Measurements from ENCODE around the gene DPP7. TPM values are rescaled to one million over a fixed set of nuclear protein-coding genes. Genes with fewer than 3 reads are reported as not detected.

DPP7 gene
- total RNA-seq (2021; fragmentation: NEBNext Ultra II Directional; extraction: Animal tissue kit (Norgen Biotek cat#: 25700)) (21.2 and 21.5 TPM in 2 replicates), polyA plus RNA-seq (2011; rRNA removed) (26.8 and 34.7 TPM in 2 replicates), polyA minus RNA-seq (2011; rRNA and poly(A)+ RNA removed) (2.4 and 6.1 TPM in 2 replicates)
- 24.1 TPM for polyA plus RNA-seq (2011; cell fraction: cytosol; rRNA removed)
- 125 TPM for polyA plus RNA-seq (2011; cell fraction: nucleus; rRNA removed)
- 11.3 to 28.6 TPM (median 18.7 TPM) in 4 replicates for polyA plus RNA-seq (2012, experiment 1 of 2)
- 8.7 TPM for polyA plus RNA-seq (2012, experiment 2 of 2)
- 28.6 TPM for polyA plus RNA-seq (2013, experiment 1 of 2)
- 28.2 TPM for polyA plus RNA-seq (2013, experiment 2 of 2)
- 11.8 TPM for polyA minus RNA-seq (2011; cell fraction: cytosol; rRNA and poly(A)+ RNA removed)
- 10.2 TPM for polyA minus RNA-seq (2011; cell fraction: nucleus; rRNA and poly(A)+ RNA removed)
- long read RNA-seq, experiment 1, partial matches to known transcripts: 8 of 15 reads
- long read RNA-seq, experiment 1, other reads (novel, unspliced or antisense): 6 of 15 reads
- long read RNA-seq, experiment 2, partial matches to known transcripts: 2 of 2 reads
- long read RNA-seq, experiment 2, other reads (novel, unspliced or antisense): 0 of 2 reads

GRCh38 chr9:137114613-137115393 is at the start of gene DPP7:
DPP7 (minus strand) TSS chr9:137114733; CDS start chr9:137114713, 20 bp downstream.
- H2BK15ac ChIP-seq (ENCODE audit: low read length): no peak within 1 kb of the TSS
- no peak within 1 kb of the TSS for H3K56ac ChIP-seq (replicated peaks; ENCODE audit: insufficient read length, low read depth, low read length)
- H3K14ac ChIP-seq (ENCODE audit: insufficient read length): no peak within 1 kb of the TSS
- no peak within 1 kb of the TSS for H2BK20ac ChIP-seq (ENCODE audit: low read length)
- H3K36me3 ChIP-seq (ENCODE audit: control insufficient read depth in 2 of 4, insufficient read depth in 4 of 4, low read length in 3 of 4): no peaks in the 10 kb centered on the region
- no peaks in the 10 kb centered on the region for H3K79me2 ChIP-seq (ENCODE audit: control insufficient read depth in 1 of 2, insufficient read depth in 2 of 2, low read length in 2 of 2)
- FAIRE-seq (no peak), DNase-seq (ENCODE audit: low read depth in 1 of 2, low spot score in 2 of 2) (peak in 1 of 2 experiments; percentile 69)
- peaks cover 3% of the 10 kb centered on the region; the same call in 1 of the 2 replicates for H3K23me2 ChIP-seq (ENCODE audit: low read depth, low read length)
- no peak within 1 kb of the TSS for H3K4ac ChIP-seq (replicated peaks; ENCODE audit: insufficient read length, low read depth, low read length)
- no peak within 1 kb of the TSS for H2BK120ac ChIP-seq (replicated peaks; ENCODE audit: low read depth, low read length)
- H3K4me1 ChIP-seq (replicated peaks in 1 of 4; ENCODE audit: control insufficient read depth in 3 of 4, insufficient read depth in 4 of 4, low read length in 3 of 4): peaks cover 0 to 7% (median under 1%) of the 10 kb centered on the region in 4 experiments; a peak in 3 of 7 replicates
- no peaks in the 10 kb centered on the region for H3K9me3 ChIP-seq (ENCODE audit: insufficient read depth in 2 of 2, low read depth in 1 of 2, low read length in 1 of 2)
- no peak within 1 kb of the TSS for H4K5ac ChIP-seq (ENCODE audit: insufficient read length, low read depth, low read length)
- CTCF ChIA-PET (ENCODE audit: partially characterized antibody): interaction anchor here (0.8 to 1.8 kb wide), 11 partner anchors 23 to 112 kb away, joined by 3 to 6 read pairs (median 4); partner anchors contain the start of genes LRRC26, MAN1B1 and RNF224
- no peak within 1 kb of the TSS for H2BK12ac ChIP-seq (ENCODE audit: low read depth, low read length)
- H4K20me1 ChIP-seq (replicated peaks in 1 of 2; ENCODE audit: control insufficient read depth in 1 of 2, insufficient read depth in 2 of 2, low read length in 2 of 2): peaks cover 0 to 4% of the 10 kb centered on the region in 2 experiments
- no peak within 1 kb of the TSS for H3K9ac ChIP-seq (replicated peaks in 1 of 4; ENCODE audit: extremely low read depth in 1 of 4, low read depth in 3 of 4, low read length in 3 of 4)
- H3K79me1 ChIP-seq (ENCODE audit: low read depth, low read length): no peaks in the 10 kb centered on the region
- no peak within 1 kb of the TSS for H3K27ac ChIP-seq (ENCODE audit: low read depth, low read length)
- no peak within 1 kb of the TSS for H2BK5ac ChIP-seq (ENCODE audit: low read depth, low read length)
- H2AFZ ChIP-seq (ENCODE audit: low read length): no peak within 1 kb of the TSS
- WGBS, 2 experiments (ENCODE audit: extremely low coverage in 1 of 2, insufficient coverage in 1 of 2, insufficient read length in 1 of 2, insufficient replicate concordance in 2 of 2, low coverage in 1 of 2, low lambda C conversion rate in 2 of 2, missing lambda C conversion rate in 1 of 2): 16% methylated on average over 34 of the region's 70 CpGs; no CpG with 5 or more reads in 1 of the 2 experiments
- peaks cover 15 to 36% (median 30%) of the 10 kb centered on the region in 4 experiments for H3K27me3 ChIP-seq (replicated peaks in 1 of 4; ENCODE audit: control insufficient read depth in 3 of 4, extremely low read depth in 1 of 4, insufficient read depth in 3 of 4, low read length in 3 of 4)
- H4K8ac ChIP-seq (ENCODE audit: extremely low read depth, insufficient read depth, low read length): peak within 1 kb of the TSS; percentile 80; the same call in 1 of the 2 replicates
- H3K23ac ChIP-seq (ENCODE audit: insufficient read length): no peak within 1 kb of the TSS
- peak within 1 kb of the TSS in 2 of 4 experiments; percentile 5 to 63; a peak in 3 of 8 replicates for H3K4me3 ChIP-seq (ENCODE audit: extremely low read depth in 1 of 4, insufficient read depth in 2 of 4, low read depth in 3 of 4, low read length in 4 of 4)
- no peak within 1 kb of the TSS for H2AK5ac ChIP-seq (ENCODE audit: low read depth, low read length)
- POLR2A ChIA-PET (ENCODE audit: partially characterized antibody): interaction anchor here (1.0 kb wide), 2 partner anchors 61 to 100 kb away, joined by 3 to 4 read pairs; no protein-coding TSS in a partner anchor
- peak within 1 kb of the TSS; percentile 50 to 69 for H3K4me2 ChIP-seq (ENCODE audit: insufficient read depth in 1 of 2, low read depth in 2 of 2, low read length in 2 of 2)
- no peak within 1 kb of the TSS for H4K91ac ChIP-seq (replicated peaks; ENCODE audit: insufficient read length, low read length)
- no peak within 1 kb of the TSS; the same call in 1 of the 2 replicates for H3K18ac ChIP-seq (ENCODE audit: extremely low read depth, low read length)
- TF ChIP-seq CHD1 (IDR thresholded peaks at IDR 0.05; ENCODE audit: low read depth, low read length): no peak
- peak; percentile 64 for TF ChIP-seq CTBP2 (IDR thresholded peaks at IDR 0.05; ENCODE audit: borderline replicate concordance, insufficient read depth, insufficient read length, low read length)
- no peak for TF ChIP-seq POLR2AphosphoS5 (IDR thresholded peaks at IDR 0.05; ENCODE audit: low read depth, low read length)
- no peak for TF ChIP-seq RFX5 (IDR thresholded peaks at IDR 0.05; ENCODE audit: borderline replicate concordance, low read depth, low read length)
- TF ChIP-seq POU5F1 (IDR thresholded peaks at IDR 0.05; ENCODE audit: low read depth, low read length): no peak
- peak; percentile 79 for TF ChIP-seq KDM4A (IDR thresholded peaks at IDR 0.05; ENCODE audit: low read depth, low read length, severe bottlenecking)
- no peak for TF ChIP-seq HDAC6 (IDR thresholded peaks at IDR 0.05; ENCODE audit: low read depth, low read length)
- peak; percentile 60 for TF ChIP-seq MAX (IDR thresholded peaks at IDR 0.05)
